PFSK-1 (cell line): ENCODE data around the gene TMEM60.

Source experiments
- POLR2AphosphoS5 ChIP-seq: IDR thresholded peaks from 2 replicates; pipeline ENCODE4 v1.6.1; 2012; ENCODE audit warnings: low read depth, mild to moderate bottlenecking, control low read depth, low read length, moderate library complexity
- SIN3A ChIP-seq: IDR thresholded peaks from 2 replicates; pipeline ENCODE4 v1.6.1; 2012; ENCODE audit warnings: mild to moderate bottlenecking, low read length, moderate library complexity, borderline replicate concordance; ENCODE audit not compliant: insufficient read depth
- TF ChIP-seq, protein P1 (sequence below), 2 experiments: IDR thresholded peaks; 2 replicates each; pipeline versions ENCODE4 v1.6.1 to v1.8.0; 2011 to 2012; ENCODE audit warnings: low read depth in 2 of 2, low read length in 2 of 2, control low read depth in 1 of 2, inconsistent platforms in 1 of 2, mild to moderate bottlenecking in 1 of 2, moderate library complexity in 1 of 2; ENCODE audit not compliant: insufficient read depth in 1 of 2

DNA sequence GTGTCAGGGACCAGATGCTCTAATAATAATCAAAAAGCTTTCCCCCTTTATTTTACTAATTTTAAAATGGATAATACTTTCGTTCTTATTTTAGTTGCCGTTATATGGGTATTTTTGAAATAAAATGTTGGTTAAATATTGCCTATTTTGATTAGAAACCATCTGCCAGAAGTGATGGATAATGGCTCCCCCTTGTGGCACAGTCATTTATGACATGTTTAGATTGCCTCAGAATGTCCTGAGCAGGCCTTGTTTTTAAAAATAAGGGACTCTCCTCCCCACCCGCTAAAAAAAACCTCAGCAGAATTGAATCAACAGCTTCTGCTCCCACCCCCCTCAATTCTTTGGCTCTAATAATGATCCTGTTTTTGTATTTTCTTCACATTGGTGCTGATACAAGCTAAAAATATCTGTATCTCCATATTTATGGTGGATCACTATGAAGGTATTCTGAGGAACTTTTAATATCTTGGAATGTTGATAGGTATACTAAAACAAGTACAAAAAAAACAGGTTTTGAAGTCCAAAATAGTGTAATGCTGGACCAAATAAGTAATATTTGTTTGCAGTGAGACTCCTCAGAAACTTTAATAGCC, 38.8 kb downstream of the TMEM60 start:
- TF ChIP-seq, protein P1, sequence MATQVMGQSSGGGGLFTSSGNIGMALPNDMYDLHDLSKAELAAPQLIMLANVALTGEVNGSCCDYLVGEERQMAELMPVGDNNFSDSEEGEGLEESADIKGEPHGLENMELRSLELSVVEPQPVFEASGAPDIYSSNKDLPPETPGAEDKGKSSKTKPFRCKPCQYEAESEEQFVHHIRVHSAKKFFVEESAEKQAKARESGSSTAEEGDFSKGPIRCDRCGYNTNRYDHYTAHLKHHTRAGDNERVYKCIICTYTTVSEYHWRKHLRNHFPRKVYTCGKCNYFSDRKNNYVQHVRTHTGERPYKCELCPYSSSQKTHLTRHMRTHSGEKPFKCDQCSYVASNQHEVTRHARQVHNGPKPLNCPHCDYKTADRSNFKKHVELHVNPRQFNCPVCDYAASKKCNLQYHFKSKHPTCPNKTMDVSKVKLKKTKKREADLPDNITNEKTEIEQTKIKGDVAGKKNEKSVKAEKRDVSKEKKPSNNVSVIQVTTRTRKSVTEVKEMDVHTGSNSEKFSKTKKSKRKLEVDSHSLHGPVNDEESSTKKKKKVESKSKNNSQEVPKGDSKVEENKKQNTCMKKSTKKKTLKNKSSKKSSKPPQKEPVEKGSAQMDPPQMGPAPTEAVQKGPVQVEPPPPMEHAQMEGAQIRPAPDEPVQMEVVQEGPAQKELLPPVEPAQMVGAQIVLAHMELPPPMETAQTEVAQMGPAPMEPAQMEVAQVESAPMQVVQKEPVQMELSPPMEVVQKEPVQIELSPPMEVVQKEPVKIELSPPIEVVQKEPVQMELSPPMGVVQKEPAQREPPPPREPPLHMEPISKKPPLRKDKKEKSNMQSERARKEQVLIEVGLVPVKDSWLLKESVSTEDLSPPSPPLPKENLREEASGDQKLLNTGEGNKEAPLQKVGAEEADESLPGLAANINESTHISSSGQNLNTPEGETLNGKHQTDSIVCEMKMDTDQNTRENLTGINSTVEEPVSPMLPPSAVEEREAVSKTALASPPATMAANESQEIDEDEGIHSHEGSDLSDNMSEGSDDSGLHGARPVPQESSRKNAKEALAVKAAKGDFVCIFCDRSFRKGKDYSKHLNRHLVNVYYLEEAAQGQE (IDR thresholded peaks at IDR 0.05; ENCODE audit: insufficient read depth in 1 of 2, low read depth in 2 of 2, low read length in 2 of 2) = no peak
- TF ChIP-seq SIN3A = no peak
- TF ChIP-seq POLR2AphosphoS5 = no peak
